Tibial artery (tissue), 4 donors: ENCODE data around the gene CKMT2.
A peak's percentile ranks its signal among the peaks of the same experiment; 100 is the strongest.

Source experiments
- DNase-seq, 2 donors: peaks; one replicate each; pipeline ENCODE4 v3.0.0-alpha.2; 2019
- H3K27ac ChIP-seq, 2 donors: fragments of 200-600 bp; sonication (generic) in 1 of 2; 1 replicate in 1 of 2; 2 replicates in 1 of 2; pipeline ENCODE4 v1.5.1; 2018 to 2019; ENCODE audit warnings: mild to moderate bottlenecking in 1 of 2
- H3K27me3 ChIP-seq, 2 donors: fragments of 200-600 bp; sonication (generic) in 1 of 2; one replicate each; pipeline versions ENCODE4 v1.5.1 to v1.6.0; 2016 to 2019
- H3K36me3 ChIP-seq, 3 donors: fragments of 200-600 bp; sonication (generic) in 2 of 3; one replicate each; pipeline ENCODE4 v1.5.1; 2016 to 2019; ENCODE audit warnings: mild to moderate bottlenecking in 2 of 3
- H3K4me1 ChIP-seq, 4 donors: fragments of 200-600 bp; sonication (generic) in 2 of 4; 1 replicate in 3 of 4; 2 replicates in 1 of 4; pipeline ENCODE4 v1.5.1; 2016 to 2019
- H3K4me3 ChIP-seq, 2 donors: fragments of 200-600 bp; sonication (generic) in 1 of 2; 1 replicate in 1 of 2; 2 replicates in 1 of 2; pipeline ENCODE4 v1.5.1; 2018 to 2019; ENCODE audit warnings: mild to moderate bottlenecking in 2 of 2
- H3K9me3 ChIP-seq, 3 donors: fragments of 200-600 bp; sonication (generic) in 1 of 3; one replicate each; pipeline ENCODE4 v1.5.1; 2016 to 2019
- intact Hi-C: fragments of 100-400 bp; cut with DNase I; formaldehyde crosslinking; loops from one replicate; pipeline ENCODE4 v1.15.0; 2023; ENCODE audit warnings: low total_unique reads
- TF ChIP-seq, protein P1 (sequence below), 2 experiments: fragments of 200-600 bp in 1 of 2; fragments of 450-650 bp in 1 of 2; IDR thresholded peaks; one replicate each; pipeline ENCODE4 v1.5.1; 2017 to 2019; ENCODE audit warnings: antibody characterized with exemption in 2 of 2, mild to moderate bottlenecking in 1 of 2, moderate library complexity in 1 of 2

The CKMT2 gene

DNA sequence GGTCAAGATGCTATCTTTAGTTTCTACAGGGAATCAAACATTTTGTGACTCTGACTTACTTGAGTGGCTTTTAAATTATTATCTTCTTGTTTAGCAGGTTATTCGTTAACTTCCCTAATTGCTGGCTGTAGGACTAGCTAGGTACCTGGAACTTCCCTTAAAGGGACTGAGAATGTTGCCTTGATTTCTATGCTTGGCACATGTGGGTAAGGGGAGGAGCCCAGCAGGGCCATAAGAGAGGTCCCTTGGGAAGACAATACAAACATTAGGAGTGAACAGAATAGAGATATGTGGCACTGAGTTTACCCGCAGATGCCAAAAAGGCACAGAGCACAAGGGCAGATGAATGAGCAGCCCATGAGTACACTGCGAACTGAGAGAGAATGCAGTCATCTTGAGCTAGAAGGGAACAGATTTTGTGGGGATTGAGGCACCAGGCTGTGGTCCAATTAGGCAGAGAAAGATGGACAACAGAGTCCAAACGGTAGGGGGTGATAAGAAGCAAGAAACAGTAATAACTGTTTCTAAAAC lies 9.8 kb downstream of the CKMT2 start:
- intact Hi-C loops: no loop called here
- peak in 1 of 2 donors; percentile 67 for DNase-seq
- Histone ChIP-seq H3K4me3 (no peak overlapping the region), H3K4me1 (peaks cover 0 to 57% (median 17%) of the 10 kb centered on the region in 4 donors), H3K36me3 (no peaks in the 10 kb centered on the region), H3K27ac (peak overlapping the region; percentile 52 to 55), H3K27me3 (no peaks in the 10 kb centered on the region), H3K9me3 (no peaks in the 10 kb centered on the region)
- TF ChIP-seq, protein P1, sequence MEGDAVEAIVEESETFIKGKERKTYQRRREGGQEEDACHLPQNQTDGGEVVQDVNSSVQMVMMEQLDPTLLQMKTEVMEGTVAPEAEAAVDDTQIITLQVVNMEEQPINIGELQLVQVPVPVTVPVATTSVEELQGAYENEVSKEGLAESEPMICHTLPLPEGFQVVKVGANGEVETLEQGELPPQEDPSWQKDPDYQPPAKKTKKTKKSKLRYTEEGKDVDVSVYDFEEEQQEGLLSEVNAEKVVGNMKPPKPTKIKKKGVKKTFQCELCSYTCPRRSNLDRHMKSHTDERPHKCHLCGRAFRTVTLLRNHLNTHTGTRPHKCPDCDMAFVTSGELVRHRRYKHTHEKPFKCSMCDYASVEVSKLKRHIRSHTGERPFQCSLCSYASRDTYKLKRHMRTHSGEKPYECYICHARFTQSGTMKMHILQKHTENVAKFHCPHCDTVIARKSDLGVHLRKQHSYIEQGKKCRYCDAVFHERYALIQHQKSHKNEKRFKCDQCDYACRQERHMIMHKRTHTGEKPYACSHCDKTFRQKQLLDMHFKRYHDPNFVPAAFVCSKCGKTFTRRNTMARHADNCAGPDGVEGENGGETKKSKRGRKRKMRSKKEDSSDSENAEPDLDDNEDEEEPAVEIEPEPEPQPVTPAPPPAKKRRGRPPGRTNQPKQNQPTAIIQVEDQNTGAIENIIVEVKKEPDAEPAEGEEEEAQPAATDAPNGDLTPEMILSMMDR (IDR thresholded peaks at IDR 0.05): peak in 1 of 2 experiments; percentile 4

DNA sequence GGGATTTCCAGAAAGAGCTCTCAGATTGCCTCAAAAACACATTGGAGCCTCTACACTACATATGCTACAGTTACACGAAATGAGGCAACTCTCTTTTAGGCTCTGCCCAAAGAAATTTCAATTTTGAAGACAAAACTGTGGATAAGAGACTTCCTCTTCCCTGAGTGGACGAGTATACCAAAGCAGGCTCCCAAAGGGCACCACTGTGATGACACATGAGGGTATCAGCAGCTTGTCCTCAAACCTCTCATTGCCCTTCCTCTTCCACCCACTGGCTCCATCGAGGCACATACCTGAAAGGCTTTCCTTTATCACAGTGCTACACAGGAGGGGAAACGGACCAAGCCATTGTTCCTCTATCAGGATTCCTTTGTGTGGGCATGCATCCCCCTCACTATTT lies 11.3 kb downstream of the CKMT2 start:
- Histone ChIP-seq H3K4me1 (peaks cover 0 to 59% (median 19%) of the 10 kb centered on the region in 4 donors), H3K9me3 (no peaks in the 10 kb centered on the region), H3K36me3 (no peaks in the 10 kb centered on the region), H3K4me3 (no peak overlapping the region), H3K27ac (no peak overlapping the region), H3K27me3 (no peaks in the 10 kb centered on the region)
- intact Hi-C loops: no loop called here
- TF ChIP-seq, protein P1 (IDR thresholded peaks at IDR 0.05): no peak
- DNase-seq: no peak

DNA sequence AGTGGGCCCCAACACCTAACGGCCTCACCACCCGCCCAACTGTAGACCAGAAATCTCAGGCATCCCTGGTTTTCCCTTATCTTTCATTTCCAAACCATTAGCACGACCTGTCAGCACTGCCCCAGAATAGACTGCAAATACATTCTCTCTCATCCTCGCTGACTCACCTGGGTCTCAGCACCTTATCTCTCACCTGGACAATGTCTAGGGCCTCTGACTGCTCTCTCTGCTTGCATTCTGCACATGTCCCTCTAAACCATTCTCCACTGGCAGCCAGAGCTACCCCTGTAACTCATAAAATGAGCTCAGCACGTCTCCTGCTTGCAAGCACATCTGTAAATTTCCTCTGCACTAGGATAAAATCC lies 12.7 kb downstream of the CKMT2 start:
- peaks cover 0 to 46% (median 14%) of the 10 kb centered on the region in 4 donors for H3K4me1 ChIP-seq
- H3K27me3 ChIP-seq: no peaks in the 10 kb centered on the region
- TF ChIP-seq, protein P1 (IDR thresholded peaks at IDR 0.05): no peak
- no peak overlapping the region for H3K4me3 ChIP-seq
- no peak for DNase-seq
- H3K27ac ChIP-seq: no peak overlapping the region
- no peaks in the 10 kb centered on the region for H3K9me3 ChIP-seq
- intact Hi-C loops: no loop called here
- H3K36me3 ChIP-seq: peaks cover 0 to 4% (median 0%) of the 10 kb centered on the region in 3 donors

DNA sequence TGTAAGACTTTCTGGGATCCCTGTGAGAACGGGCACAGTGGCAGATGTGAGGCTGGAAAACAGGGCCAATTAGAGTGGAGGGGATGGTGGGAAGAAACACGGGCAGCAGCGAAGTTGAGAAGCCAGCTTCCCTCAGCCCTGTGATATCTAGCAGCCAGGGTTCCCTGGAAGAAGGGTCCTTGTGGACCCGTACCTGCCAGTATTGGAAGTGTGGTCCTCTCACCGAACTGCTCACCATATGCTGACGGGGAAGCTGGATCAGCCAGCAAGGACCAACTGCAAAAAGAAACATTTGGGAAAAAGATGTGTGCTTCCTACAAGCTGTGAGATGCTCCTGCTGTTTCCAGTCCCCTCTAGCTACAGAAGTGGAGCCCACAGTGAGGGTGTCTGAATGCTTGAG lies 13.6 kb downstream of the CKMT2 start:
- intact Hi-C loops: no loop called here
- Histone ChIP-seq H3K27ac (no peak overlapping the region), H3K9me3 (no peaks in the 10 kb centered on the region), H3K36me3 (peaks cover 4 to 8% (median 5%) of the 10 kb centered on the region in 3 donors), H3K4me3 (no peak overlapping the region), H3K4me1 (peaks cover 0 to 40% (median 14%) of the 10 kb centered on the region in 4 donors), H3K27me3 (no peaks in the 10 kb centered on the region)
- TF ChIP-seq, protein P1 (IDR thresholded peaks at IDR 0.05): no peak
- DNase-seq: no peak

DNA sequence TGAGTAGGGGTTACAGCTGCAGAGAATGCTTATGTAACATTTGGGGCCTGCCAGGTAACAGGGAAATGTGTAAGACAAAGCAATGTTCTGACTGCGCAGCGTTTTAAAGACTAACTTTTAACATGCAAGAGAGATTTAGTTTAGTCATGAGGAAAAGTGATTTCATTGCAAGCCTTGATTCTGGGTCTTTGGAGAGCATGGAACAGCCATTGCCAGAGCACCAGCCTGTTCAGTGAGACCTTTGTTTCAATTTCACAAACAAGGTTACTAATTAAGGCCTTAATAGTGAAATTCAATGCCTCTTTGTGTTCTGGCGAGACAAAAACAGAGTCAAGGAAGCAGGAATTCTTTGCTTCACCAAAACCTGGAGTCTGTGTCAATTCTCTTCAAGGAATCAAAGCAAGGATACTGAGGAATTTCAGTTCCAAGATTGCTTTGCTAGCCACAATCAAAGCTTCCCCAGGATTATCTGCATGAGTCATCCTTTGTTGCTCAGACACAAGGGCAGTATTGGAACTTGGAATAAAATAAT lies 14.4 kb downstream of the CKMT2 start:
- Histone ChIP-seq H3K4me1 (peaks cover 0 to 39% (median 14%) of the 10 kb centered on the region in 4 donors), H3K36me3 (peaks cover 9 to 16% (median 13%) of the 10 kb centered on the region in 3 donors), H3K27me3 (no peaks in the 10 kb centered on the region), H3K27ac (no peak overlapping the region), H3K4me3 (no peak overlapping the region), H3K9me3 (no peaks in the 10 kb centered on the region)
- TF ChIP-seq, protein P1 (IDR thresholded peaks at IDR 0.05): no peak
- no peak for DNase-seq
- intact Hi-C loops: no loop called here
